Measurements from ENCODE around the gene SPRING1.

Gene SPRING1

GRCh38 chr12:116708826-116709756, 28.8 kb downstream of the SPRING1 start:
- DNase-seq: peak; percentile 51

- DNase-seq: no peak
Measured at GRCh38 chr12:116707751-116708150, 30.1 kb downstream of the SPRING1 start.

- peak; percentile 62 for DNase-seq
Measured at GRCh38 chr12:116703214-116703795, 34.6 kb downstream of the SPRING1 start.

- DNase-seq: no peak
Measured at GRCh38 chr12:116701432-116701831, 36.4 kb downstream of the SPRING1 start.

DNA sequence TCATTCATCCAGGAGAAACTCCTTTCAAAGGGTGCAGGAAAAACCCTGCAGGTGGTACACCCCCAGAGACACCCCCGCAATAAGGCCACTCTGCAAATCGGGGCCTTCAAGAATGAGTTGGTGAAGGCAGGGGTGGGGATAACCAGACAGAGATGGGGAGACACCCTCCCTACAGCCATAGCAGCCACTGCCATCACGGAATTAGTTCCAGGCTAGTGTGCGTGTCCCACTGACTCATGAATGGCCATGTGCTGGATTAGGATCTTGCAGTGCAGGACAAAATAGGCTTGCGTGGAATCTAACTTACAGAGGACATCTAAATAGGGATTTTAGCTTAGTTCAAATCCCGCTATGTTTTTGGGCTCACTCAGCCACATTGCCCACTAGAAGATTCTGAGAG, 37.8 kb downstream of the SPRING1 start:
- no peak for DNase-seq

DNA sequence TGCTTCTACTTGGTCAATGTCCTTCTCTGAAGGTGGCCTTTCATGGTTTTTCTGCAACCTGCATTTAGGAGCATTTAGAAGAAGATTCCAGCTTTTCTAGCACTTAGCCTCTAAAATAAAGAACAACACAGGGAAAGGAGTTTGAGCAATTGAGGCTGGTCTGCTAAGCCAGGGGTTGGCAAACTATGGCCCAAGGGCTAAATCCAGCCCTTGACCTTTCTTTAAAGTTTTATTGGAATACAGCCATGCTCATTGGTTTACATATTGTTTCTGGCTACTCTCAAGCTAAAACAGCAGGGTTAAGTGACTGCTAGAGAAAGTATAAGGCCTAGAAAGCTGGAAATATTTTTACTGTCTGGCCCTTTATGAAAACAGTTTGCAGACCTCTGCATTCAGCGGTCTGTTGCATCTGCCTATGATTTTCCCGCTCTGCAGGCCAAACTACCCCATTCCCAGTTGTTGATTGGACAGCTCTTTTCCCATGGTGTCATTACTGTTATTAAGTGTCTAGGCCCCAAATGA, 39.3 kb downstream of the SPRING1 start:
- no peak for DNase-seq

- no peak for DNase-seq
Measured at GRCh38 chr12:116698116-116698515, 39.8 kb downstream of the SPRING1 start.

GRCh38 chr12:116697716-116698115, 40.2 kb downstream of the SPRING1 start:
- DNase-seq: no peak

GRCh38 chr12:116697305-116697704, 40.6 kb downstream of the SPRING1 start:
- DNase-seq: no peak

GRCh38 chr12:116695464-116695725, 42.5 kb downstream of the SPRING1 start:
- DNase-seq: no peak

DNA sequence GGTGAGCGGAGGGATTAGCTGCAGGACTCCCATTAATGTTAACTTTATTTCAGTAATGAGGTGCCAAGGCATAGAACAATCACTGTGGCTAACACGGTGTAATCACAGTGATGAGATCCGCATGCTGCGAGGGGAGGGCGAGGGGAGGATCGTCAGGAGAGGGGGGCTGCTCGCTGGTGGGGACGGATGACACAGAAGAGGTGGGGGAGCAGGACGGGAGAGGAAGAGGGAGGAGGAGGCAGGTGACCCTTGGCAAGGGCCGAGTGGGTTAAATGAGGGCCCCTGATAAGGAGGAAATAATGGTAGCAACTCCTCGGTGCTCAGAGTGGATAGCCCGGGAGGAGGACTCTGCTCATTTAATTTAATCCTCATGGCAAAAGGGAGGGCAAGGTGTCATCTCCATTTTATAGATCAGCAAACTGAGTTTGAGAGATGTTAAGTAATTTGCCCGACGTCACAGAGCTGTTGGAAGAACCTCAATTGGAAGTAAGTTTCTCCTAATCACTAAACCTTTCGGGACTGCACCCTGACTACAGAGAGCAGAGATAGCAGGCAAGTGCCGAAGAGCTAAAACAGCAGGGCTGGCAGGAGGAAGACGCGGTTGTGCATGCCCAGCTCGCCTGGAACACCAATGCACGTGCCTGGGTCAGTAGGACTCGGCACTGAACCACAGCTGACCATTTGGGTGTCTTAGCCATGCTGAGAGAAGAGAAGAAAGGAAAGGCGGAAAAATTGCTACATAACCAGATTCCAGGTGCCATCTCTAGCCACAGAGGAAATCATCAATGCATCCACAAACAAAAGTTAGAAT, 43.0 kb downstream of the SPRING1 start:
- no peak for DNase-seq

DNA sequence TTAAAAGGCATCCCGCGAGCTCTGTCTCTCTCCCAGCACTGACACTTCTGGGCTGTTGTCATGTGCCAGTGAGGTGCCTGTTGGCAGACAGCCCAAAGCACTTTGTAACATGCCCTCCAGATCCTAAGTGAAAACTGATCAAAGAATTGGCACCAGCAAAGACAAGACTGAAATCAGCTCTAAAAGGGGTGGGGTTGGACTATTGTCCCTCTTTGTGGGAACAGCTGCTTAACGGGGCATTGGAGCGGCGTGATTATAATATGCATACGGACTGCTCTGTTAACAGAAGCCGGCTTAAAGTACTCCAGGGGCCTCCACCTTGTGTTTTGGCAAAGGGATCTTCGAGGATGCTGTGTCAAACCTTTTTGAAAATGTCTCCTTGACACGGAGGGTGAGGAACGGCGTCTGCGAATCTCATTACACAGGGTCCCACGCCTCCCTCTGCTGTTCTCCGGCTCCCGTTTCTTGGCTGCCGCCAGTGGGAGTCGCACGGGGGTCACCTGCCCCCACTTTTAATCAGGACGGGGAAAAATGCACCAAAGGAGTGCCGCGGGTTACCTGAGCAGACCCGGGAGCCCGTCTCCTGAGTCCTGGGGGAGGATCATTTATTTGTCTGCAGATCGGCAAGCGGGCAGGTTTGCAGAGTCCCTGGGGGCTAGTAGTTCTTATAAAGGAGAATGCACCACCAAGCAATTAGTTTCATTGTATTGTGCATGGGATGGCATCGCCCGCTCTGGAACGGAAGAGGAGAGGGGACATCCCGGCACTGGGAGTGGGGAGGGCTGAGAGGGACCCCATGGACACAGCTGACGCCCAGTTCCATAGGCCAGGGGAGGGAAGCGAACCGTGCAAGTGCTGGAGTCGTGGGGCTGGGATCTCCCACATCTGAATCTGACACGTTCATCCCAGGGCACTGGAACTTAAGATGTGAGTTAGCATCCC, 44.3 kb downstream of the SPRING1 start:
- DNase-seq: no peak

DNA sequence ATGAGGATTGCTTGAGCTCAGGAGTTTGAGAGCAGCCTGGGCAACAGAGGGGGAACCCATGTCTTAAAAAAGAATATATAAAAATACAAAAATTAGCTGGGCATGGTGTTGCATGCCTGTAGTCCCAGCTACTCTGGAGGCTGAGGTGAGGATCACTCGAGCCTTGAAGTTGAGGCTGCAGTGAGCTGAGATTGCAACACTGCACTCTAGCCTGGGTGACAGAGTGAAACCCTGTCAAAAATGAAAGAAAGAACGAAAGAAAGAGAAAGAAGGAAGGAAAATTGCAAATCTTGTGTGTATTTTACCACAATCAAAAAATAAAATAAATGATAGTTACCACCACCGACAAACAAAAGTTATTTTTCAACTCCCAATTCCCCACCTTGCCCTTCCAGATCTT, 45.3 kb downstream of the SPRING1 start:
- no peak for DNase-seq

- no peak for DNase-seq
Measured at GRCh38 chr12:116691636-116692035, 46.2 kb downstream of the SPRING1 start.

GRCh38 chr12:116691205-116691604, 46.7 kb downstream of the SPRING1 start:
- DNase-seq: no peak

- no peak for DNase-seq
Measured at GRCh38 chr12:116689979-116690744, 47.7 kb downstream of the SPRING1 start.

- DNase-seq: no peak
Measured at GRCh38 chr12:116689521-116689920, 48.3 kb downstream of the SPRING1 start.
